Activated CD4-positive, alpha-beta T cell treated with anti-CD3 and anti-CD28 coated beads for 1 hour (primary cell): ENCODE results near the gene FSD2.
"Not testable (repeated sequence)": the region's sequence is repeated elsewhere in the genome, so short reads cannot be mapped to it uniquely, and the experiment has no call there.

ENCODE experiments used
- DNase-seq: peaks from one replicate; pipeline ENCODE4 v3.0.0-alpha.2; 2020

Gene FSD2

GRCh38 chr15:82730022-82730530 is 75.8 kb downstream of the FSD2 start:
- DNase-seq: no peak

DNA sequence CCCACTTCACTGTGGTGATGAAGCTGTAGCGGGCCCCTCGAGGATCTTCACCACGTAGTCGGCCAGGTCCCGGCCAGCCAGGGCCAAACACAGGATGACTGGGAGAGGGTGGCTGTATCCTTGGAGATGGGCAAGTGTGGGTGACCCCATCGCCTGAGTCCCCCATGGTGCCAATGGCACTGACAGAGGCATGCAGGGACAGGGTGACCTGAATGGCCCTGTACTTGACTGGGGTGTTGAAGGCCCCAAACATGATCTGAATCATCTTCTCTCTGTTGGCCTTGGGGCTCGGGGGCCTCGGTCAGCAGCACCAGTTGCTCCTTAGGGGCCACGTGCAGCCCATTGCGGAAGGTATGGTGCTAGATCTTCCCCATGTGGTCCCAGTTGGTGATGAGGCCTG is 79.1 kb downstream of the FSD2 start:
- DNase-seq: no peak

- DNase-seq: no peak
Measured at GRCh38 chr15:82715003-82715402, 90.9 kb downstream of the FSD2 start.

DNA sequence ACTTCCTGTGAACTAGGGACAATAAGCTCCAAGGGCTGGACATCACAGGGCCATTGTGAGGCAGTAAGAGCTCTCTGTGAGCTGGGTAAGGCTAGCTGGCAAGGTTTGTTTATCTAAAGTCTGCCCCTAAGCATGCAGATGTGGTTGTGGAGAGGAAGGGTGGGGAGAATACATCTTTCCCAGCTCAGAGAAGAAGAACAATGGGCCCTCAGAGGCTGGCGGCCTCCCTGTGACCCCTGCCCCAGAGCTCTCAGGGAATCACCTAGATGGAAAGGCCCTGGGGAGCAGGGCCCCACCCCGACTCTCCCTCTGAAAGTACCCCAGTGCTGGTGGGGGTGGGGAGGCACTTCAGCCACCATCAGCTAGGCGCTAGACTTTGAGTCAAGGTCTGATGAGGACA is 91.9 kb downstream of the FSD2 start:
- DNase-seq: no peak

DNA sequence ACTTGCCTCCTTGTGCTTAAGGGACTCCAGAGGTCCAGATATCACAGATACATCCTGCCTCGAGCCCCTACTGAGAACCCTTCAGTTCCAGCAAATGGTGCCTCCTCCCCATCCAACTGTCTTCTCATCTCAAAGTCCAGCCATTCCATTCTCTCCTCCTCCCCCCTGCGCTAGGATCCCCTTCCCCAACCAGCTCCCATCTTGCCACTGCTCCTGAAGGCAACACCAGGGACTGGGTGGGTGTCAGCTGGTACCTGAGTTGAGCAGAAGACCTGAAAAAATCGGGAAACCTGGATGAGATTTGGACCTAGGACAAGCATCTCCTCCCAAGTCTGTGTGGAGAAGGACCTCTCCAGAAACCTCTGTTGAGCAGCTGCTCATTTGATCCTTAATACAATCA is 93.8 kb downstream of the FSD2 start:
- no peak for DNase-seq

DNA sequence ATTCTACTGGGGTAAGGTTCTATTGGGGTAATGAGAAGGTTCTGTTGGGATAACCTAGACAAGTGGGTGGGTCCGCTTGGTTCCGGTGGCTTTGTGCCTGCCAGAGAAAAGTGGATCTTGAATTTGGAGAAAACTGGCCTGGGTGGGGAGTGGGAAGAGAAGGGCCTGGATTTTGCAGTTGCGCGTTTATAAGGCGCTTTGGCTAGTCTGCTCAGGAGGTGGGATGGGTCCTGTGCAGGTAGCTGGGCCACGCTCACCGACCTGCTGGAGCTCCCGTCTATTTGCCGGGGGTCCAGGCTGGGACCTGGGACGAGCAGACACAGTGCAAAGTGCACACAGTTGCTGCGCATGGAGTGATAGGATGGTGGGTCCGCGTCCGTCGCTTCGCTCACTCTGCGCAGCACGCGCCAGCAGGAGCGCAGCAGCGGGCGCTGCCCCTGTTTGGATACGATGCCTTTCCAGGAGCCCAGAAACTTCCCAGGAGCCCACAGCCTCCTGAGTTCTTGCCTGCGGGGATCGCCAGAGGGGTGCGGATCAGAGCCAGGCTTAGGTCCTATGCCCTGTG is 94.9 kb downstream of the FSD2 start:
- no peak for DNase-seq

- DNase-seq: no peak
Measured at GRCh38 chr15:82710208-82710555, 95.7 kb downstream of the FSD2 start.

DNA sequence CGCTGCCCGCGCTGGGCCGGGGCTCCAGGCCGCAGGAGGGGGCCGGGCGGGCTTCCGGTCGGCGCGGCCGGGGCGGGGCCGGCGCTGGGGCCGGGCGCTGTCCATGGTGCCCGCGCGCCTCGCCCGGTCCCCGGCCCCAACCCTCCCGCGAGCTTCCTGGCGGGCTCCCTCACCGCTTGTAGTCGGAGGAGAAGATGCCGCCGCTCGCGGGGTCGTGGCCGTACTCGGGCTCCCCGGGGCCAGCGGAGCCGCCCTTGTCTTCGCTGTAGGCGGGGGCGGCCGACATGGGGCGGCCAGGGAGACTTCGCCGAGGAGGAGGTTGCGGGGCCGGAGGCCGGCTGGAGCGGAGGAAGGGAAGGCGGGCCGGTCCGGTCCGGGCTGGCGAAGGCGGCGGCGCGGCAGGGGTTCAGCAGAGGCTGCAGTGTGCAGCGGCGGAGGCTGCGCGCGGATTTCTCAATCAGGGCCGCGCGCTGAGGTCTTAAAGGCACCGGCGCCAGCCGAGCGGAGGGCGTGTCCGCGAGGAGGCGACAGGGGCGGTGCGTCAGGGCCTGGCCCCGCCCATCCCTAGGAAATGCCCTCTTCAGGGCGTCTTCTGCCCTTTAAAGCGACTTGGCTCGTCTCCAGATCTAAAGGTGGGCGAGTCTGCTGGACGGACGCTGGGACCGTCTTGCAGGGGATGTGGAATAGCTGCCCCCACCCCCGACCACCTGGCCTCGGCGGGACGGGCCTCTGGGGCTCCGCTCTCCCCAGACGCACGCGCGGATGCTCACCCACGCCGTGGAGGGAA is 96.3 kb downstream of the FSD2 start, which contains the start of gene AP3B2:
TSS of gene AP3B2 (minus strand) at position 455 of the 787 bp plus-strand sequence. CDS start at position 286, 169 bp downstream.
- peak; percentile 49 for DNase-seq

DNA sequence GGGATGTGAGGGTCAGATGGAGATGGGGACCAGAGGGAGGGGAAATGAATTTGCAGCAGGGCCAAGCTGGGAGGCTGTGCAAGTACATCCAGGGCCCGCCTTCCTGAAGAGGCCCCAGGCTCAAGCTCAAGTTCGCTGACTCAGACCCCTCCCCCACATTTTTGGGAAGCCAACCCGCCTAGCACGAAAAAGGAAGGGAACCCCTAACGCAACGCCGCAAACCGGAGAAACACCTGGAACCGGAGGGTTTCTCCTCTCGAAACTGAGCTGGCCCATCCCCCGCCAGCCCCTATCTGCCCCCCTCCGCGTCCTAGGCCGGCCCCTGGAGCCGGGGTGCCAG is 96.8 kb downstream of the FSD2 start:
- DNase-seq: no peak

- not testable (repeated sequence) for DNase-seq
Measured at GRCh38 chr15:82705856-82706255, 100.0 kb downstream of the FSD2 start.
